SJSA1 (cell line): ENCODE measurements around the gene MYOM3. TPM values are rescaled to one million over a fixed set of nuclear protein-coding genes. Genes with fewer than 3 reads are reported as not detected.

Source experiments
- total RNA-seq: library from RNA; depleted of rRNA; stranded (reverse); fragments of >200 nt; shearing (Covaris generic); gene quantifications from 2 replicates; pipeline ENCODE4 v1.2.3, GENCODE V29; 2014; rRNA removed

The MYOM3 gene
- total RNA-seq, 1 experiment from 2014 or later = 0.03 TPM

Other genes with a start within 250 kb of the MYOM3 start
- gene FUCA1, start 243.8 kb downstream of the MYOM3 start, total RNA-seq = 2.3 and 3.9 TPM in 2 replicates
- 0.08 TPM in 1 of 2 replicates, not detected in the other for gene CNR2, start 198.8 kb downstream of the MYOM3 start, total RNA-seq
- gene PNRC2, start 152.3 kb downstream of the MYOM3 start, total RNA-seq = 123 and 145 TPM in 2 replicates
- gene SRSF10, start 131.8 kb downstream of the MYOM3 start, total RNA-seq = 145 and 147 TPM in 2 replicates
- gene IL22RA1, start 31.0 kb upstream of the MYOM3 start, total RNA-seq = 1.1 TPM in 1 of 2 replicates, not detected in the other
- 0.06 TPM in 1 of 2 replicates, not detected in the other for gene IFNLR1, start 75.2 kb upstream of the MYOM3 start, total RNA-seq
- not detected in 2 replicates for gene GRHL3, start 207.2 kb upstream of the MYOM3 start, total RNA-seq